ENCODE measurements around the gene YJU2. TPM values are rescaled to one million over a fixed set of nuclear protein-coding genes. Genes with fewer than 3 reads are reported as not detected.

YJU2 gene
- polyA plus RNA-seq, 1 donor from 2014 or later = 32.6 TPM

DNA sequence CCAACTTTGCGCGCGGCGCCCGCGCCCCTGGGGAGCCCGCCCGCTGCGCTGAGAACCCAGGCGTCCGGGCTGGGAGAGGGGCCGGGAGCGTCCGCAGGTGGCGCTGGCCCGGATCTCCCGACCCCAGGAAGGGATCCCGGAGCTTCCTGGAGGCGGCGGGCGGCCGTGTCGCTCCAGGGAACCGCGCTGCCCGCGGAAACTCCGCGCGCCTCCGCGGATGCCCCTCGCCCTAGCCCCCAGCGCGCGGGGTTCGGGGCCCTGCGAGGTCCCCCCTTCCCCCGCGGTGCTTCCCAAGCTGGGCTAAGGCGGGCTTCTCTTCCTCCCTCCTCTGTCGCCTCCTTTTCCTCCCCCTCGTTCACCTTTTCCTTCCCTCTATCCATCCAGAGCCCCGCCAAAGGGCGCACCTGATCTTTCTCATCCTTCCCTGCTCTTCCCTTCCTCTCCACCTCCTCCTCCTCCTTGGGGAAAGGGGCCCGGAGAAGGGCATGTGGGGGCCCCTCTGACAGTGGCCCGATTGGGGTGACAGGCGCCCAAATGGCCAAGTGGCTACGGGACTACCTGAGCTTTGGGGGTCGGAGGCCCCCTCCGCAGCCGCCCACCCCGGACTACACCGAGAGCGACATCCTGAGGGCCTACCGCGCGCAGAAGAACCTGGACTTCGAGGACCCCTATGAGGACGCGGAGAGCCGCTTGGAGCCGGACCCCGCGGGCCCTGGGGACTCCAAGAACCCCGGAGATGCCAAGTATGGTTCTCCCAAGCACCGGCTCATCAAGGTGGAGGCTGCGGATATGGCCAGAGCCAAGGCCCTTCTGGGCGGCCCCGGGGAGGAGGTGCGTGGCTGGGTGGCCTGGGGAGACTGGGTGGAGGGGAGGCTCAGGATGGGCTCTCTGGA, 32.9 kb downstream of the YJU2 start:
- no peaks in the 10 kb centered on the region for H3K9me2 ChIP-seq (ENCODE audit: insufficient read depth, low read length)
- H3K9me3 ChIP-seq (ENCODE audit: low read length) = no peaks in the 10 kb centered on the region
- peaks cover 9% of the 10 kb centered on the region for H3K79me2 ChIP-seq (replicated peaks; ENCODE audit: insufficient read depth, low read length)
- peak overlapping the region; percentile 5 for H2AFZ ChIP-seq (ENCODE audit: low read depth, low read length)
- H3K36me3 ChIP-seq (ENCODE audit: insufficient read depth, low read length) = no peaks in the 10 kb centered on the region
- H3F3A ChIP-seq (ENCODE audit: insufficient read depth, low read length, poor library complexity, severe bottlenecking) = no peaks in the 10 kb centered on the region
- peak overlapping the region; percentile 89 for H3K4me3 ChIP-seq (ENCODE audit: low read length)
- no peaks in the 10 kb centered on the region for H4K20me1 ChIP-seq (ENCODE audit: insufficient read depth)
- peak overlapping the region; percentile 86 for H3K27ac ChIP-seq (ENCODE audit: low read length)
- peak; percentile 33 for TF ChIP-seq SMC3 (conservative IDR thresholded peaks at IDR 0.05; ENCODE audit: poor library complexity)
- TF ChIP-seq EZH2 (IDR thresholded peaks at IDR 0.05; ENCODE audit: borderline replicate concordance, insufficient read depth, low read length, poor library complexity, severe bottlenecking) = no peak
- TF ChIP-seq MXI1 (conservative IDR thresholded peaks at IDR 0.05; ENCODE audit: poor library complexity, severe bottlenecking) = peak; percentile 48
- no peak for TF ChIP-seq RAD21 (conservative IDR thresholded peaks at IDR 0.05)
- TF ChIP-seq, protein P1, sequence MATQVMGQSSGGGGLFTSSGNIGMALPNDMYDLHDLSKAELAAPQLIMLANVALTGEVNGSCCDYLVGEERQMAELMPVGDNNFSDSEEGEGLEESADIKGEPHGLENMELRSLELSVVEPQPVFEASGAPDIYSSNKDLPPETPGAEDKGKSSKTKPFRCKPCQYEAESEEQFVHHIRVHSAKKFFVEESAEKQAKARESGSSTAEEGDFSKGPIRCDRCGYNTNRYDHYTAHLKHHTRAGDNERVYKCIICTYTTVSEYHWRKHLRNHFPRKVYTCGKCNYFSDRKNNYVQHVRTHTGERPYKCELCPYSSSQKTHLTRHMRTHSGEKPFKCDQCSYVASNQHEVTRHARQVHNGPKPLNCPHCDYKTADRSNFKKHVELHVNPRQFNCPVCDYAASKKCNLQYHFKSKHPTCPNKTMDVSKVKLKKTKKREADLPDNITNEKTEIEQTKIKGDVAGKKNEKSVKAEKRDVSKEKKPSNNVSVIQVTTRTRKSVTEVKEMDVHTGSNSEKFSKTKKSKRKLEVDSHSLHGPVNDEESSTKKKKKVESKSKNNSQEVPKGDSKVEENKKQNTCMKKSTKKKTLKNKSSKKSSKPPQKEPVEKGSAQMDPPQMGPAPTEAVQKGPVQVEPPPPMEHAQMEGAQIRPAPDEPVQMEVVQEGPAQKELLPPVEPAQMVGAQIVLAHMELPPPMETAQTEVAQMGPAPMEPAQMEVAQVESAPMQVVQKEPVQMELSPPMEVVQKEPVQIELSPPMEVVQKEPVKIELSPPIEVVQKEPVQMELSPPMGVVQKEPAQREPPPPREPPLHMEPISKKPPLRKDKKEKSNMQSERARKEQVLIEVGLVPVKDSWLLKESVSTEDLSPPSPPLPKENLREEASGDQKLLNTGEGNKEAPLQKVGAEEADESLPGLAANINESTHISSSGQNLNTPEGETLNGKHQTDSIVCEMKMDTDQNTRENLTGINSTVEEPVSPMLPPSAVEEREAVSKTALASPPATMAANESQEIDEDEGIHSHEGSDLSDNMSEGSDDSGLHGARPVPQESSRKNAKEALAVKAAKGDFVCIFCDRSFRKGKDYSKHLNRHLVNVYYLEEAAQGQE (IDR thresholded peaks at IDR 0.05; ENCODE audit: borderline replicate concordance) = no peak
- no peak for TF ChIP-seq POLR2AphosphoS5 (IDR thresholded peaks at IDR 0.05)
- TF ChIP-seq, protein P2, sequence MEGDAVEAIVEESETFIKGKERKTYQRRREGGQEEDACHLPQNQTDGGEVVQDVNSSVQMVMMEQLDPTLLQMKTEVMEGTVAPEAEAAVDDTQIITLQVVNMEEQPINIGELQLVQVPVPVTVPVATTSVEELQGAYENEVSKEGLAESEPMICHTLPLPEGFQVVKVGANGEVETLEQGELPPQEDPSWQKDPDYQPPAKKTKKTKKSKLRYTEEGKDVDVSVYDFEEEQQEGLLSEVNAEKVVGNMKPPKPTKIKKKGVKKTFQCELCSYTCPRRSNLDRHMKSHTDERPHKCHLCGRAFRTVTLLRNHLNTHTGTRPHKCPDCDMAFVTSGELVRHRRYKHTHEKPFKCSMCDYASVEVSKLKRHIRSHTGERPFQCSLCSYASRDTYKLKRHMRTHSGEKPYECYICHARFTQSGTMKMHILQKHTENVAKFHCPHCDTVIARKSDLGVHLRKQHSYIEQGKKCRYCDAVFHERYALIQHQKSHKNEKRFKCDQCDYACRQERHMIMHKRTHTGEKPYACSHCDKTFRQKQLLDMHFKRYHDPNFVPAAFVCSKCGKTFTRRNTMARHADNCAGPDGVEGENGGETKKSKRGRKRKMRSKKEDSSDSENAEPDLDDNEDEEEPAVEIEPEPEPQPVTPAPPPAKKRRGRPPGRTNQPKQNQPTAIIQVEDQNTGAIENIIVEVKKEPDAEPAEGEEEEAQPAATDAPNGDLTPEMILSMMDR (IDR thresholded peaks at IDR 0.05; ENCODE audit: poor library complexity, severe bottlenecking) = peak; percentile 31
- no peak for TF ChIP-seq TAF1 (IDR thresholded peaks at IDR 0.05; ENCODE audit: low read depth)
- TF ChIP-seq EP300 (conservative IDR thresholded peaks at IDR 0.05; ENCODE audit: poor library complexity, severe bottlenecking) = peak; percentile 21
- no peaks in the 10 kb centered on the region for H3K27me3 ChIP-seq (ENCODE audit: insufficient read depth, low read depth, low read length)
- H3K9ac ChIP-seq (ENCODE audit: low read length) = peak overlapping the region; percentile 92
- peak overlapping the region; percentile 97 for H3K4me2 ChIP-seq (ENCODE audit: low read length)

DNA sequence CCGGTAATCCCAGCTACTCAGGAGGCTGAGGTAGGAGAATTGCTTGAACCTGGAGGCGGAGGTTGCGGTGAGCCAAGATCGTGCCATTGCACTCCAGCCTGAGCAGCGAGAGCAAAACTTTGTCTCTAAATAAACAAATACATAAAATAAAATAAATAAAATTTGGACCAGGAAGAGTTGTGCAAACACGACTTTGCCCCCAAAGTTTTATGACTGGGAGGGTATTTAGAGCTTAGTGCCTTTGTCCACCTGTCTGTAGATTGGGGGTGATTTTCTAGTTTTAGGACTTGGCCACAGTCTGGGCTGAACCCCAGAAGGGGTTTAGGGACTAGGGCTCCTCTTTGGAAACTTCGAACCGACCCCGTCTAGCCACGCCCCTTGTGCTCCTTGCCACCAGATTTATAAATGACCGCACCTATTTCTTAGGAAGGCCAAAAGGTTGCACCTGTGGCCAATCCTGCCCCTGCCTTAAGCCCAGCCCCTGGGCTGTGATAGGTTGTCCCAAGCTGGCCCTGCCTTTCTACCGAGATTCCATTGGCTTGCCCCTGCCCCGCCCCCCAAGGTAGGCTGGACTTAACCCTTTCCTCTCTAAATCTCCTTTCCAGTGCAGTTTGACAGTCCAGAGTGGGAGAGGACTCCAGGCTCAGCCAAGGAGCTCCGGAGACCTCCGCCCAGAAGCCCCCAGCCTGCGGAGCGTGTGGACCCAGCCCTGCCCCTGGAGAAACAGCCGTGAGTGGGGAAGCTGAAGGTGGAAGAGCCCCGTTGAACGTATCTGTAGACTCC, 37.5 kb downstream of the YJU2 start:
- Histone ChIP-seq H3K9me2 (ENCODE audit: insufficient read depth, low read length) (no peaks in the 10 kb centered on the region), H3F3A (ENCODE audit: insufficient read depth, low read length, poor library complexity, severe bottlenecking) (no peaks in the 10 kb centered on the region), H3K27ac (ENCODE audit: low read length) (no peak overlapping the region), H3K9ac (ENCODE audit: low read length) (no peak overlapping the region), H4K20me1 (ENCODE audit: insufficient read depth) (no peaks in the 10 kb centered on the region), H3K4me3 (ENCODE audit: low read length) (no peak overlapping the region), H2AFZ (ENCODE audit: low read depth, low read length) (no peak overlapping the region), H3K36me3 (ENCODE audit: insufficient read depth, low read length) (no peaks in the 10 kb centered on the region), H3K27me3 (ENCODE audit: insufficient read depth, low read depth, low read length) (no peaks in the 10 kb centered on the region), H3K9me3 (ENCODE audit: low read length) (no peaks in the 10 kb centered on the region), H3K79me2 (replicated peaks; ENCODE audit: insufficient read depth, low read length) (peaks cover 9% of the 10 kb centered on the region), H3K4me2 (ENCODE audit: low read length) (no peak overlapping the region)
- no peak for TF ChIP-seq POLR2AphosphoS5 (IDR thresholded peaks at IDR 0.05)
- no peak for TF ChIP-seq EZH2 (IDR thresholded peaks at IDR 0.05; ENCODE audit: borderline replicate concordance, insufficient read depth, low read length, poor library complexity, severe bottlenecking)
- TF ChIP-seq SMC3 (conservative IDR thresholded peaks at IDR 0.05; ENCODE audit: poor library complexity) = no peak
- no peak for TF ChIP-seq EP300 (conservative IDR thresholded peaks at IDR 0.05; ENCODE audit: poor library complexity, severe bottlenecking)
- TF ChIP-seq, protein P1 (IDR thresholded peaks at IDR 0.05; ENCODE audit: borderline replicate concordance) = no peak
- no peak for TF ChIP-seq RAD21 (conservative IDR thresholded peaks at IDR 0.05)
- TF ChIP-seq TAF1 (IDR thresholded peaks at IDR 0.05; ENCODE audit: low read depth) = no peak
- TF ChIP-seq MXI1 (conservative IDR thresholded peaks at IDR 0.05; ENCODE audit: poor library complexity, severe bottlenecking) = no peak
